GM12891 (cell line): ENCODE results near the gene EIPR1.

Experiments used
- POLR2A ChIP-seq: IDR thresholded peaks from 2 replicates; pipeline ENCODE4 v1.6.1; 2011; ENCODE audit warnings: low read depth, low read length, control low read depth
- POLR2AphosphoS5 ChIP-seq: IDR thresholded peaks from 2 replicates; pipeline ENCODE4 v1.6.1; 2011; ENCODE audit warnings: low read depth, low read length, control low read depth
- POU2F2 ChIP-seq: IDR thresholded peaks from 2 replicates; pipeline ENCODE4 v1.6.1; 2011; ENCODE audit warnings: low read depth, mild to moderate bottlenecking, control low read depth, low read length, moderate library complexity
- TAF1 ChIP-seq: IDR thresholded peaks from 2 replicates; pipeline ENCODE4 v1.6.1; 2011; ENCODE audit warnings: low read depth, low read length, control low read depth

DNA sequence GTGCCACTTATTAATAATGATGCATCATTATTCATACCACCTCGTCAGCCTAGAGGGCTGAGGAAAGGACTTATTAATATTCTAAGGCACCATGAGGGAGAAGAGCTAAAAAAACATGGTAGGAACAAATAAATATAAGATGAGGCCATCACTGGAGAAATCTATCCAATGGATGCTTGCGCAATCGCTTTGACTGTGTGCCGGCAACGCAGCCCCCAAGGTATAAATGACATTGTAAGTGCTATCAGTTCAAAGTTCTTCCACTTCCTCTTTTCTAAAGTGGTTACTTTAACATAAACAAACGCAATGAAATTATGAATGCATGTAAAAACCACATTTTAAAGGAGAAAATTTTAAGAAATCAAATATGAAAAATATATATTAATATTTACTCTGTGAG lies 164.6 kb downstream of the EIPR1 start:
- no peak for TF ChIP-seq POLR2A
- no peak for TF ChIP-seq POLR2AphosphoS5
- TF ChIP-seq TAF1 = no peak
- TF ChIP-seq POU2F2 = no peak
